ENCODE data around the gene TBC1D14. TPM values are rescaled to one million over a fixed set of nuclear protein-coding genes. Genes with fewer than 3 reads are reported as not detected.

The TBC1D14 gene
- total RNA-seq, 4 donors from 2014 or later: 39.0 to 48.4 (median 43.7) TPM

GRCh38 chr4:7034262-7035081 lies 124.8 kb downstream of the TBC1D14 start:
- TF ChIP-seq, protein P1, sequence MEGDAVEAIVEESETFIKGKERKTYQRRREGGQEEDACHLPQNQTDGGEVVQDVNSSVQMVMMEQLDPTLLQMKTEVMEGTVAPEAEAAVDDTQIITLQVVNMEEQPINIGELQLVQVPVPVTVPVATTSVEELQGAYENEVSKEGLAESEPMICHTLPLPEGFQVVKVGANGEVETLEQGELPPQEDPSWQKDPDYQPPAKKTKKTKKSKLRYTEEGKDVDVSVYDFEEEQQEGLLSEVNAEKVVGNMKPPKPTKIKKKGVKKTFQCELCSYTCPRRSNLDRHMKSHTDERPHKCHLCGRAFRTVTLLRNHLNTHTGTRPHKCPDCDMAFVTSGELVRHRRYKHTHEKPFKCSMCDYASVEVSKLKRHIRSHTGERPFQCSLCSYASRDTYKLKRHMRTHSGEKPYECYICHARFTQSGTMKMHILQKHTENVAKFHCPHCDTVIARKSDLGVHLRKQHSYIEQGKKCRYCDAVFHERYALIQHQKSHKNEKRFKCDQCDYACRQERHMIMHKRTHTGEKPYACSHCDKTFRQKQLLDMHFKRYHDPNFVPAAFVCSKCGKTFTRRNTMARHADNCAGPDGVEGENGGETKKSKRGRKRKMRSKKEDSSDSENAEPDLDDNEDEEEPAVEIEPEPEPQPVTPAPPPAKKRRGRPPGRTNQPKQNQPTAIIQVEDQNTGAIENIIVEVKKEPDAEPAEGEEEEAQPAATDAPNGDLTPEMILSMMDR (IDR thresholded peaks at IDR 0.05; ENCODE audit: low read depth): no peak

DNA sequence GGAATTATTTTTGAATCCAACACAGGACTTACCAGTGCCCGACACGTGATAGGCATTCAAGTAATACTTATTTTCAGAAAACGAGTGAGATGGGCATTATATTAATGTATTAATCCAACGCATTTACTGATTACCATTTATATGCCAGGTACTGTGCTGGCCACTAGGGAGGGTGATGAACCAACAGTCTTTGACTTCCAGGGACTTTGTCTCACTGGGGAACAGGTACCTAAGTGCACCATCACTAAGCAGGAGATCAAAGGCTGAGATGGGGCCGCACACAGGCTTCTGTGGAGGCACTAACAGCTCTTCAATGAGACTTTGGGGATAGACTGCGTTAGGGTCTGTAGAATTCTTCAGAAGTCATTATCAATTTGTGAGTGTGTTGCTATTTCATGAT lies 127.8 kb downstream of the TBC1D14 start:
- TF ChIP-seq, protein P1 (IDR thresholded peaks at IDR 0.05; ENCODE audit: low read depth): no peak

- TF ChIP-seq, protein P1 (IDR thresholded peaks at IDR 0.05; ENCODE audit: low read depth): no peak
Observed at GRCh38 chr4:7040765-7041164, 131.1 kb downstream of the TBC1D14 start.

GRCh38 chr4:7041246-7041645 lies 131.6 kb downstream of the TBC1D14 start:
- TF ChIP-seq, protein P1 (IDR thresholded peaks at IDR 0.05; ENCODE audit: low read depth): no peak

DNA sequence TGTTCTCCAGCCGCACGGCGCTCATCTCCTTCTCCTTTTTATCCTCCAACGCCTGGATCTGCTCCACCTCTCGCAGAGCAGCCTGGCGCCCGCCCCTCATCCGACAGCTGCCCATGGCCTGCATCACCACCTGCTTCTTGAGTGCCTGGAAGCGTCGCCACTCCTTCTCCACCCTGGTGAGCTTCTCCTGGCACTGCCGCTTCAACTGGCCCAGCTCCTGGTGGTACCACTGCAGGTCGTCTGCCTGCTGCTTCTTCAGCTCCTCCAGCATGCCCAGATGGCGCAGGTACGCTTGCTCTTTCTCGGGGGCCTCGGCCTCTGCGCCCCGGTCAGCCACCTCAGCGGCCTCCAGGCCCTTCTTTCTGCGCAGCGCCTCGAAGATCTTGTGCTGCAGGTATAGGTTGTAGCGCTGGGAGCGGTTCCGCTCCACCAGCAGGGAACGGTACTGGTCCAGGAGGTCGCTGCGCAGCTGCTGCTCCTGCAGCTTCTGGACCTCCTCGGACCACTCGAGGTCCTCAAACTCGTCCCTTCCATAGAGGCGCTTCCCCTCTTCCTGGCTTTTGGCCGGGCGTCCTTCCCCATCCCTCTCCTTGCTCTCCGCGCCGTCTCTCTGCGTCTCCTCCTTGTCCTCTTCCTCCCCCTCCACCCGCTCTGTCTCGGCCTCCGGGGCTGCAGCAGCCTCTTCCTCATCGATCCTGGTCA lies 132.3 kb downstream of the TBC1D14 start:
- TF ChIP-seq, protein P1 (IDR thresholded peaks at IDR 0.05; ENCODE audit: low read depth): no peak

DNA sequence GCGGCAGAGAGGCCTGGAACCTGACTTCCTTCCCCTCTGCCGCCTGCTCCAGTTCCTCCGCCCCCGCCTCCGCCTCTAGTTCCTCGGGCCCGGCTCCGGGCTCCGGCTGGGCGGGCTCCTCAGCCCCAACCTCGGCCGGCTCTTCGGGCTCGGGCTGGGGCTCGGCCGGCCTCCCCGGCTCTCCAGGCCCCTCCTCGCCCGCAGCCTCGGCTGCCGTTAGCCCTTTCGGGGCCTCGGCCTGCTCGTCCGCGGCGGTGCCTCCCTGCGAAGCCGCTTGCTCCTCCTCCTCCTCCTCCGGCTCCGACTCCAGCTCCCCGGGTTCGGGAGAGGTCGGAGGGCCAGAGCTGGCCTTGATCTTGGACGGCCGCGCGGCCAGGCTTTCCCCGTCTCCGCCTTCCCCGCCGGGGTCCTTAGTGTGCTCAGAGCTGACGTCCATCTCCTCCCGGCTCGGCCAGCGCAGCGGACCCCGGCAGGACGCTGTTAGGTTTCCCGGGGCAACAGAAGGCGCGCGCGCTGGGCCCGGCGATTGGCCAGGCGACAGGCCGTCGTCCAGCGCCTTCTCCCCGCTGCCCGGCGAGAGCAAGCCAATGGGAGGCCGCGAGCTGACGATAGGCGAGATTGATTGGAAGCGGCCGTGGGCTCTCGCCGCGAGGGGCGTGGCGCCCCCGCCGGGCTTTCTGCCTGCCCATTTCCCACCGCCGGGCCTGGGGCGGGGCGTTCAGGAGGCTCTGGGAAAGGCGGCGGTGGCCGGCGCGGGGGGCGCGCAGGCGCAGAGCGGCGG lies 133.1 kb downstream of the TBC1D14 start:
- TF ChIP-seq, protein P1 (IDR thresholded peaks at IDR 0.05; ENCODE audit: low read depth): no peak

Data from subcutaneous adipose tissue (tissue), 4 donors.